GM13977 (cell line): ENCODE data around the gene EPDR1.

Experiments
- DNase-seq: peaks from one replicate; pipeline ENCODE4 v3.0.0; 2012; ENCODE audit warnings: low spot score
- in situ Hi-C: fragments of 300-500 bp; cut with MboI; formaldehyde crosslinking; loops from one replicate; pipeline ENCODE4 v1.12.0; 2022; ENCODE audit warnings: low sequenced_read_pairs, low pct_unique_long_range_greater_than_20kb, mixed read lengths, inconsistent platforms; ENCODE audit not compliant: unreplicated experiment
- TF ChIP-seq, protein P1 (sequence below): IDR thresholded peaks from 2 replicates; pipeline ENCODE4 v1.5.1; 2012; ENCODE audit warnings: mild to moderate bottlenecking, control low read depth; ENCODE audit not compliant: insufficient read depth; ENCODE audit errors: extremely low read depth, missing control alignments

Gene EPDR1

DNA sequence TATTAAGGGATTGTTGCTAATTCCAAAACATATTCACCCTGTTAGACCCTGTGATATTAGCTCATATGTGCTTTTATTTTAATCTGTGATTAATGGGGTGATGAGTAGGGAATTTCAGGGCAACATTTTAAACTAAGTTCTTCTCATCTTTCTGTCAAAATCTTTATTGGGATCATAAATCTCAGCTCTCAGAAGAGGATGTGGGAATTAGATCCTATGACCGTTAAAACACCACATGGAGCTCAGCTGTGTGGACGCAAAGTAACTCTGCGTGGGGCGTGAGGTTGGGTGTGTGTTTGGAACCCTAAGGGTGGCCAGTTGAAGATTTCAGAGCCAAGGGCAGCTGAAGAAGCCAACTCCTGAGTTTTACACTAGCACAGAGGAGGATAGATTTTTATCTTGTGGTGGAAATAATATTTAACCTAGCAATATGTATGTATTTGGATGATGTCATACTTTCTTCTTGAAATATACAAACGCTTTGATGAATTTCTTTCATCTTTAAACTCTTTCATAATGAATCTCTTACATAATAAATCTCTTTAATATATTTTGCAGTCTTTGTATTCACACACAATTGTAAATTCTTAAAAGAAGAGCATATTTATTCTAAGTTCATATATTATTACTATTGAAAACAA is 64.4 kb downstream of the EPDR1 start:
- no peak for DNase-seq
- TF ChIP-seq, protein P1, sequence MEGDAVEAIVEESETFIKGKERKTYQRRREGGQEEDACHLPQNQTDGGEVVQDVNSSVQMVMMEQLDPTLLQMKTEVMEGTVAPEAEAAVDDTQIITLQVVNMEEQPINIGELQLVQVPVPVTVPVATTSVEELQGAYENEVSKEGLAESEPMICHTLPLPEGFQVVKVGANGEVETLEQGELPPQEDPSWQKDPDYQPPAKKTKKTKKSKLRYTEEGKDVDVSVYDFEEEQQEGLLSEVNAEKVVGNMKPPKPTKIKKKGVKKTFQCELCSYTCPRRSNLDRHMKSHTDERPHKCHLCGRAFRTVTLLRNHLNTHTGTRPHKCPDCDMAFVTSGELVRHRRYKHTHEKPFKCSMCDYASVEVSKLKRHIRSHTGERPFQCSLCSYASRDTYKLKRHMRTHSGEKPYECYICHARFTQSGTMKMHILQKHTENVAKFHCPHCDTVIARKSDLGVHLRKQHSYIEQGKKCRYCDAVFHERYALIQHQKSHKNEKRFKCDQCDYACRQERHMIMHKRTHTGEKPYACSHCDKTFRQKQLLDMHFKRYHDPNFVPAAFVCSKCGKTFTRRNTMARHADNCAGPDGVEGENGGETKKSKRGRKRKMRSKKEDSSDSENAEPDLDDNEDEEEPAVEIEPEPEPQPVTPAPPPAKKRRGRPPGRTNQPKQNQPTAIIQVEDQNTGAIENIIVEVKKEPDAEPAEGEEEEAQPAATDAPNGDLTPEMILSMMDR, result no peak
- in situ Hi-C loops, result no loop called here

DNA sequence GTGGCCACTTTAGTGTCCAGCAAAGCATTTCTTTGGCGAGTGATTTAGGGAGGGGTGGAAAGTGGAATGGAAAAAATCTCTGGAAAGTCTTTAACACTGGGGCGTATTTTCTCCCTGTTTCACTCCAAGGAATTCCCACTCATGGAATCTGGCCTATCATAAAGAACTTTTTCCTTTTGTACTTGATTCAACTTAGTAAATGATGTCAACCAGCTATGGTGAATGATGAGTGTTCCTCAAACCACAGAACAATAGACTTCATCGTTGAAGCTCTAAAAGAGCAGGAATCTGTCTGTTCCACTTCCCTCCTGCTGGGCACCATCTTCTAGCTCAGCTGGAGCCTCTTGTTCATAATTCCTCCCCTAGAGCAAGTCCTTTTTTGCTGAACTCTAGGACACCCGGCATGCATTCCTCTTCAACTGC is 66.5 kb downstream of the EPDR1 start:
- no peak for DNase-seq
- TF ChIP-seq, protein P1, result no peak
- in situ Hi-C loops, result no loop called here

DNA sequence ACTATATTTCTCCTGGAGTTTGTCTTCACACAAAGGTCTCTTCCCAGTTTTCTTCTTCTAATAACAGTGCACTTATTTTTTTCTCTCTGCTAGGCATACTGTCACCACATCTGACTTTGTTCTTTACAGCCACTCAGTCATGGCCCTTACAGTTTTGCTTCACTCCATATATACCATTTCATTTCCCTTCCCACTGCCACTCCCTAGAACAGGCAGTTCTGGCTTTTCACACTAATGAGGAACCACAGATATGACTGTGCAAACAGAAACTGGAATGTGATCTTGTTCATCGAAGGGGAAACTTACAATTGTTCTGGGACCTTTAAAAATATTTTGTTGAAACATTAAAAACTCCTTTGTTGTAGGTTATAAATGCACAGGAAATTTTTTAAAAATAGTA is 67.3 kb downstream of the EPDR1 start:
- TF ChIP-seq, protein P1, result no peak
- DNase-seq, result no peak
- in situ Hi-C loops, result no loop called here

DNA sequence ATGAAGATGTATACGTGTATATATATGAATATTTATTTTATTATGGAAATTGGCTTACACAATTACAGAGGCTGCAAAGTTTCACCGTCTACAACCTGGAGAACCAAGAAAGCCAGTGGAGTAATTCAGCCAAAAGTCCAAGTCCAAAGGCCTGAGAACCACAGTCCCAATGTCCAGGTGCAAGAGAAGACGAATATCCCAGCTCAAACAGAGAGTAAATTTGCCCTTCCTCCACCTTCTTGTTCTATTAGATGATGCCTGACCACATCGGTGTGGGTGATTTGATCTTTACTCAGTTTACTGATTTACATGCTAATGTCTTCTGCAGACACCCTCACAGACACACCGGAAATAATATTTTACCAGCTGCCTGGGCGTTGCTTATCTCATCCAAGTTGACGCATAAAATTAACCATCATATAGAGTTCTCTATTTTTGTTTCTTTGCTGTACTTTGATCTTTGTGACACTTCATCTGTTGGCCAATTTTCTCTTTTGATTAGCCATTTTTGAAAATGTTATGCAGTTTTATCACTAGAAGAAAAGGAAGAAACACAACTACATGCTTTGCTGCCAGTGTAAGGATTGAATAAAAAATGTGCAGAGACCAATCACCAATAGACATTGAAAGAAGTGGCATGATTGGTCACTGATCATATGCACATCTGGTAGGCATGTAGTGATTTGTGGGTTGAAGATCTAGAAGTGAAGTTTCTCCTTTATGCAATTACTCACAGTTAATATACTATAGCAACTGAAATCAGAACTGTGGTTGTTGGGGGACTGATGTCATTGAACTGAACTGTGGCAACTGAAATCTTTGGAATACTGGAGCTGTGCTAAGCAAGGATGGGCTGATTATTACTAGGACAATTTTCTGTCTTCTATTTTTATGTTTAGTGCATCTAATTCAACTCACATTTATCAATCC is 68.5 kb downstream of the EPDR1 start:
- DNase-seq, result no peak
- in situ Hi-C loops, result no loop called here
- TF ChIP-seq, protein P1, result no peak

DNA sequence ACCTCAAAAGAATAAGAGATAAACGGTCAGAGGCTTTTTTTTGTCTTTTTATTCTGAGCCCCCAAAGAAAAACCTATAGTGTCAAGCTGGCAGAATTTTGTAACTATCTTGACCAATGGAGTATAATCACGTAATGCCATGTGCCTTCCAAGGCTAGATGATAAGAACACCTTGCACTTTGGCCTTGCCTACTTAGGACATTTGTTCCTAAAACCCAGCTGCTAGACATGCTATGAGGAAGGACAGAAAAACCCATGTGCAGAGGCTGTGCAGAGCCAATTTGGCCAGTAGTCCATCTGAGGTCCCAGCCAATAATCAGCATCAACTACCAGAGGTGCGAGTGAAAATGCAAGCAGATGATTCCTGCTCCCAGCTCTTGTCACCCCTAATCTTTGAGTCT is 69.9 kb downstream of the EPDR1 start:
- DNase-seq, result no peak
- in situ Hi-C loops, result no loop called here
- TF ChIP-seq, protein P1, result no peak

DNA sequence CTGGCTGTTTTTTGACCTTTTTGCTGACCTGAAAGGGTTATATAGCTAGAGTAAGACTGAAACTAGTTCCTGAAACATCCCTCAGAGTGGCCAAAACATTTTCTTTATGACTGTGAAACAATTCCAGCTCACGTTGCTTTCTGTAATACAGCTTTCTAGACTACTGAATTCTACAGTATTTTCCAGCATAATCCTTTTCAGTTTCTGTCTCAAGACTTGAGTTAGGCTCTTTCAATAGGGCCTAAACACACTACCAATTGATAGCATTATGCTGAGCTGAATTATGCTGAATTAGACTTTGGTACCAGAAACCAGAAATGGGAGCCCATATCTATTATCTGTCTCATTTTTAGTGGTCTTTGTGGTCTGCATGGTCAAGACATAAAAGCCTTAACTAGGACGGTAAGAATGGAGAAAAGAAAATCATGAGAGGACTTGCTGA is 72.6 kb downstream of the EPDR1 start:
- in situ Hi-C loops, result no loop called here
- no peak for DNase-seq
- TF ChIP-seq, protein P1, result no peak
